BJ (cell line): ENCODE results near the gene SYT1. TPM values are rescaled to one million over a fixed set of nuclear protein-coding genes. Genes with fewer than 3 reads are reported as not detected.
A peak's percentile ranks its signal among the peaks of the same experiment; 100 is the strongest.

Experiments used
- CTCF ChIA-PET: fragments of 350-600 bp; formaldehyde crosslinking; extraction: SDS; loops from one replicate; lab custom pipeline; 2021; ENCODE audit warnings: antibody characterized with exemption, inconsistent platforms; lab: Yijun Ruan, JAX
- POLR2A ChIA-PET: fragments of 300-600 bp; sonication (Branson Sonifier 250); formaldehyde crosslinking; extraction: SDS; loops from one replicate; lab custom pipeline; 2021; ENCODE audit warnings: antibody characterized with exemption; lab: Charles Lee
- DNase-seq: peaks from one replicate; pipeline ENCODE4 v3.0.0-alpha.2; 2011; ENCODE audit warnings: low read depth
- H3K27me3 ChIP-seq: 2 replicates; pipeline ENCODE4 v1.6.0; 2011; ENCODE audit warnings: low read length; ENCODE audit not compliant: control insufficient read depth, insufficient read depth
- H3K36me3 ChIP-seq: 2 replicates; pipeline ENCODE4 v1.5.1; 2011; ENCODE audit warnings: low read length; ENCODE audit not compliant: control insufficient read depth, insufficient read depth
- H3K4me3 ChIP-seq: 2 replicates; pipeline ENCODE4 v1.5.1; 2011; ENCODE audit warnings: low read depth, mild to moderate bottlenecking, control low read depth, low read length
- polyA plus RNA-seq: library from polyadenylated mRNA; depleted of rRNA; stranded (reverse); fragments of >200 nt; gene quantifications from 2 replicates; pipeline ENCODE4 v1.2.3, GENCODE V29; 2011
- TF ChIP-seq, protein P1 (sequence below): IDR thresholded peaks from 2 replicates; pipeline ENCODE4 v1.5.1; 2011; ENCODE audit warnings: low read depth, mild to moderate bottlenecking, control low read depth, inconsistent platforms, low read length, moderate library complexity; ENCODE audit not compliant: insufficient read depth

The SYT1 gene
- polyA plus RNA-seq, 1 experiment, result 0.70 TPM

GRCh38 chr12:79250960-79251755 lies 386.6 kb downstream of the SYT1 start:
- no peaks in the 10 kb centered on the region for H3K27me3 ChIP-seq
- DNase-seq, result no peak
- H3K36me3 ChIP-seq, result no peaks in the 10 kb centered on the region
- CTCF ChIA-PET, result no interaction called here
- TF ChIP-seq, protein P1, sequence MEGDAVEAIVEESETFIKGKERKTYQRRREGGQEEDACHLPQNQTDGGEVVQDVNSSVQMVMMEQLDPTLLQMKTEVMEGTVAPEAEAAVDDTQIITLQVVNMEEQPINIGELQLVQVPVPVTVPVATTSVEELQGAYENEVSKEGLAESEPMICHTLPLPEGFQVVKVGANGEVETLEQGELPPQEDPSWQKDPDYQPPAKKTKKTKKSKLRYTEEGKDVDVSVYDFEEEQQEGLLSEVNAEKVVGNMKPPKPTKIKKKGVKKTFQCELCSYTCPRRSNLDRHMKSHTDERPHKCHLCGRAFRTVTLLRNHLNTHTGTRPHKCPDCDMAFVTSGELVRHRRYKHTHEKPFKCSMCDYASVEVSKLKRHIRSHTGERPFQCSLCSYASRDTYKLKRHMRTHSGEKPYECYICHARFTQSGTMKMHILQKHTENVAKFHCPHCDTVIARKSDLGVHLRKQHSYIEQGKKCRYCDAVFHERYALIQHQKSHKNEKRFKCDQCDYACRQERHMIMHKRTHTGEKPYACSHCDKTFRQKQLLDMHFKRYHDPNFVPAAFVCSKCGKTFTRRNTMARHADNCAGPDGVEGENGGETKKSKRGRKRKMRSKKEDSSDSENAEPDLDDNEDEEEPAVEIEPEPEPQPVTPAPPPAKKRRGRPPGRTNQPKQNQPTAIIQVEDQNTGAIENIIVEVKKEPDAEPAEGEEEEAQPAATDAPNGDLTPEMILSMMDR, result no peak
- POLR2A ChIA-PET, result no interaction called here
- H3K4me3 ChIP-seq, result no peak overlapping the region

DNA sequence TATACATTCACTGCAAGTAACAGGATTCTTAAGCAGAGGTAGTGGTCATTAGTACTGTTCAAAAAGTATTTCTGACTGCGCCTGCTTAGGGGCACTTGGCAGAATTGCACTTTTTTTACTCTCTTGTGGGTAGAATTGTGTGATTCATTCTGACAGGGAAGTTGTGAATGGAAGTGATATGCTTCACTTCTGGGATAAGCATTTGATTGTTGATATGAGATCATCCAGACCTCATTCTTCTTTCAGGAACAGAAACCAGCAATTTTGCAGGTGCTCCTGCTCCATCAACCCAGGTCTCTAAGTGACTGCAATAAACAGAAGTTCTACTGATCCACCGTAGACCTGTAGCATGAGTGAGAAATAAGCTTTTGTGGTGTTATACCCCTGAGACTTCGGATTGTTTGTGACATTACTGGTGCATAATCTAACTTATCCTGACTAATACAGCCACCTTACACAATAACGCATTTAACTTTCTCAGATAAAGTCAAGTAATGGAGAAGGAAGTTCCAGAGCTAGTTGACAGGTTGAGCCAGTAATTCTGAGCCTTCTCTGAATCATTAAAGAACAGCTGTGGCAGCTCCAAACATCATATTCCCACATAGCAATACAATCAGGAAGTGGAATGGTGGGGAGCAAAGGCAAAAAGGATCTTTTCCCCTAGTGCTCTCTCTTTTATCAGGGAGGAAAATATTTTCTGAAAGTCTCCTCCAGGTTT lies 387.9 kb downstream of the SYT1 start:
- Histone ChIP-seq H3K4me3 (no peak overlapping the region), H3K36me3 (no peaks in the 10 kb centered on the region), H3K27me3 (no peaks in the 10 kb centered on the region)
- TF ChIP-seq, protein P1, result no peak
- POLR2A ChIA-PET, result no interaction called here
- no peak for DNase-seq
- CTCF ChIA-PET, result no interaction called here

DNA sequence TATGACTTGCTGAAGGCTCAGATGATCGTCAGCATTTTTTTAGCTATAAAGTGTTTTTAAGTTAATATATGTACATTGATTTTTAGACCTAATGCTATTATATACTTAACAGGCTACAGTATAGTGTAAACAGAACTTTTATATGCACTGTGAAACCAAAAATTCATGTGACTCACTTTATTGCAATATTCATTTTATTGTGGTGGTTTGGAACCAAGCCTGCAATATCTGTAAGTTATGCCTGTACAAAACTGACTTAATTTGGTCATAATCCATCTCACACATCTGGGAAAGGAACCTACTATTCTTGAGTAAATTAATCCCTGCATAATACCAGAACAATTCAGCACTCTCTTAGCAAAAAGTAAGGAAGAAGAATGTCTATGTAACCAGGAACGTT lies 390.7 kb downstream of the SYT1 start:
- H3K36me3 ChIP-seq, result no peaks in the 10 kb centered on the region
- no peak overlapping the region for H3K4me3 ChIP-seq
- CTCF ChIA-PET, result no interaction called here
- TF ChIP-seq, protein P1, result no peak
- H3K27me3 ChIP-seq, result no peaks in the 10 kb centered on the region
- POLR2A ChIA-PET, result no interaction called here
- DNase-seq, result peak; percentile 38

GRCh38 chr12:79260923-79261322 lies 396.3 kb downstream of the SYT1 start:
- POLR2A ChIA-PET, result no interaction called here
- CTCF ChIA-PET, result no interaction called here
- DNase-seq, result no peak

DNA sequence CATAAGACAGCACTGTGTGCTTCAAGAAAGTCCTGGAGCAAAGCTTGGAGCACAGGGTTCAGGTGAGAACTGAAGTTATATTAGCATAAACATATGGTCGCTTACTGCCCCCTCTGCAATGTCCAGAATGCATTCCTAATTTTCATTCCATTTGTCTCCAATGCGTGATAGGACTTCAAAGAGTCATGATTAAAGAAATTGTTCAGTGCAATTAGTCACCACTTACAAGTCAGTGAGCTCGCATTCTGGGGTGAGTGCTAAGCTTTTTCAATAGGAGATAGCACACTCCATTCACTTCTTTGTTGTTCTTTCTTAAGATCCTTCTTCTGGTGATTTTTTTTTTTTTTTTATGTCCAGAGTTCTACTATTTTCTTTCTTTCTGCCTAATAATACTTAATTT lies 398.4 kb downstream of the SYT1 start:
- Histone ChIP-seq H3K4me3 (no peak overlapping the region), H3K36me3 (no peaks in the 10 kb centered on the region), H3K27me3 (no peaks in the 10 kb centered on the region)
- DNase-seq, result no peak
- ChIA-PET CTCF (interaction anchor here (1.5 kb wide), 1 partner anchor 29 kb away, joined by 5 read pairs; no protein-coding TSS in a partner anchor), POLR2A (no interaction called here)
- TF ChIP-seq, protein P1, result no peak

More at GRCh38 chr12:79260923-79261322, 396.3 kb downstream of the SYT1 start:
- H3K4me3 ChIP-seq, result no peak overlapping the region
- H3K36me3 ChIP-seq, result no peaks in the 10 kb centered on the region
- TF ChIP-seq, protein P1, result no peak
- H3K27me3 ChIP-seq, result no peaks in the 10 kb centered on the region
